Caco-2 (cell line): ENCODE measurements around the gene OSMR. TPM values are rescaled to one million over a fixed set of nuclear protein-coding genes. Genes with fewer than 3 reads are reported as not detected.

Experiments used
- BruUV-seq: library from RNA; stranded (reverse); fragments of 400-500 nt; replicated peaks from 2 replicates; lab custom pipeline; 2021; lab: Mats Ljungman, UMichigan
- CTCF ChIA-PET: fragments of 300-600 bp; sonication (Branson Sonifier 250); formaldehyde crosslinking; loops from one replicate; lab custom pipeline; 2022; ENCODE audit warnings: antibody characterized with exemption; lab: Charles Lee
- POLR2A ChIA-PET: fragments of 300-600 bp; sonication (Branson Sonifier 250); formaldehyde crosslinking; loops from one replicate; lab custom pipeline; 2022; ENCODE audit warnings: antibody characterized with exemption; lab: Charles Lee
- DNase-seq, 2 experiments: peaks; one replicate each; pipeline versions ENCODE4 v3.0.0 to v3.0.0-alpha.2; 2020 to 2022
- H3K27me3 ChIP-seq: replicated peaks from 2 replicates; pipeline ENCODE4 v1.6.0; 2011; ENCODE audit warnings: low read length; ENCODE audit not compliant: control insufficient read depth, insufficient read depth
- H3K36me3 ChIP-seq: 2 replicates; pipeline ENCODE4 v1.5.1; 2011; ENCODE audit warnings: low read length; ENCODE audit not compliant: control insufficient read depth, insufficient read depth
- H3K4me1 ChIP-seq: fragments of 250-450 bp; sonication (Bioruptor Pico); 2 replicates; pipeline ENCODE4 v1.5.1; 2020; ENCODE audit warnings: mild to moderate bottlenecking
- H3K4me3 ChIP-seq: 2 replicates; pipeline ENCODE4 v1.5.1; 2011; ENCODE audit warnings: low read depth, mild to moderate bottlenecking, control low read depth, low read length
- H3K9me3 ChIP-seq: fragments of 250-450 bp; sonication (Bioruptor Pico); 2 replicates; pipeline ENCODE4 v1.5.1; 2020; ENCODE audit warnings: mild to moderate bottlenecking, moderate library complexity
- H3K27ac Mint-ChIP-seq: one replicate; pipeline ENCODE4 v1.8.0; 2022; ENCODE audit warnings: mixed read lengths; ENCODE audit not compliant: unreplicated experiment
- H3K27me3 Mint-ChIP-seq: one replicate; pipeline ENCODE4 v1.8.0; 2022; ENCODE audit warnings: mixed read lengths; ENCODE audit not compliant: insufficient read depth, unreplicated experiment
- H3K36me3 Mint-ChIP-seq: one replicate; pipeline ENCODE4 v1.8.0; 2022; ENCODE audit warnings: mild to moderate bottlenecking, mixed read lengths; ENCODE audit not compliant: insufficient read depth, unreplicated experiment
- H3K4me1 Mint-ChIP-seq: one replicate; pipeline ENCODE4 v1.8.0; 2022; ENCODE audit warnings: low read depth, mixed read lengths; ENCODE audit not compliant: unreplicated experiment
- H3K4me3 Mint-ChIP-seq: one replicate; pipeline ENCODE4 v1.8.0; 2022; ENCODE audit warnings: mild to moderate bottlenecking, moderate library complexity, mixed read lengths; ENCODE audit not compliant: unreplicated experiment
- H3K9me3 Mint-ChIP-seq: one replicate; pipeline ENCODE4 v1.8.0; 2022; ENCODE audit warnings: mixed read lengths; ENCODE audit not compliant: unreplicated experiment
- intact Hi-C: fragments of 100-400 bp; cut with micrococcal nuclease; formaldehyde crosslinking; loops from one replicate; pipeline ENCODE4 v1.10.0; 2022; ENCODE audit not compliant: unreplicated experiment
- total RNA-seq: library from RNA; stranded (reverse); gene quantifications from 2 replicates; pipeline ENCODE4 v1.2.3, GENCODE V29; 2022
- TF ChIP-seq, protein P1 (sequence below), 2 experiments: fragments of 200-600 bp in 1 of 2; IDR thresholded peaks; 1 replicate in 1 of 2; 2 replicates in 1 of 2; pipeline versions ENCODE4 v1.5.1 to v1.8.0; 2011 to 2022; ENCODE audit warnings: antibody characterized with exemption in 1 of 2, control low read depth in 1 of 2, inconsistent platforms in 1 of 2, low read depth in 1 of 2, low read length in 1 of 2, mild to moderate bottlenecking in 1 of 2, moderate library complexity in 1 of 2; ENCODE audit not compliant: insufficient read depth in 1 of 2, severe bottlenecking in 1 of 2, unreplicated experiment in 1 of 2

OSMR gene
- total RNA-seq, 1 experiment from 2014 or later: 0.11 TPM

DNA sequence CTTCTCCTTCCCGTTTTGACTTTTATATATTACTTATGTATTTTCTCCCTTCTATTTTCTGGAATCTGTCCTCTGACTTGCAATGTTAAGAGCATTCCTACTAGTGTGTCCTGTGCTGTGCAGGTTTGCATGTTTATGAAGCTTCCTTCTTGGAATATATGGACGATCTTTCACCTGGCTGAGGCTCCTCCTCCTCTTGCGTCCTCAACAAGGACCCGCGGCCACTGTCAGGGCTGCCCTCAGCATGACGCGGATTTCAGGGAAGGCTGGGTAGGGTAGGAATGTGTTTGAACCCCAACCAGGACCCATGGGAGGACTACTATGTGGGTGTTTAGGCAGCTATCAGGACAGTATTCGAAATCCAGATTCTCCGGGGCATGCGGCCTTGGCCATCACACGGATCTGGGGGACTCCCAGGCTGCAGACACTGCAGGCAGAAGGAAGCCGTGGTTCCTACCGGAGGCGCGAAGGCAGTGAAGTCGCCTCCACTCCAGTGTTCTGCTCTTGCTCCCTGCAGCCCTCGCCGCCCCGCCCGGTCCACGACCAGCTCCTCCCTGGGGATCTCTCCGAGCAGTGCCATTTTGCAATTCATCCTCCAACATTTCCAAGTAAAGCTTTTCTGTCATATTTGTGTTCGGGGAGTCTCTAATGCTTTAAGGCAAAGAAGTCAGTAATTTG lies 37.0 kb upstream of the OSMR start:
- intact Hi-C loops: loop anchor here (1.0 to 5.0 kb wide), 7 partner anchors 136 to 542 kb away; no protein-coding TSS in a partner anchor
- Histone ChIP-seq H3K9me3 (no peaks in the 10 kb centered on the region), H3K27me3 (no peaks in the 10 kb centered on the region), H3K4me1 (peaks cover 12% of the 10 kb centered on the region), H3K36me3 (no peaks in the 10 kb centered on the region), H3K4me3 (no peak overlapping the region)
- no TSS peak for BruUV-seq
- no peak overlapping the region for H3K27ac Mint-ChIP-seq
- no peaks in the 10 kb centered on the region for H3K27me3 Mint-ChIP-seq
- no peaks in the 10 kb centered on the region for H3K9me3 Mint-ChIP-seq
- H3K4me3 Mint-ChIP-seq: no peak overlapping the region
- no peak for DNase-seq
- TF ChIP-seq, protein P1, sequence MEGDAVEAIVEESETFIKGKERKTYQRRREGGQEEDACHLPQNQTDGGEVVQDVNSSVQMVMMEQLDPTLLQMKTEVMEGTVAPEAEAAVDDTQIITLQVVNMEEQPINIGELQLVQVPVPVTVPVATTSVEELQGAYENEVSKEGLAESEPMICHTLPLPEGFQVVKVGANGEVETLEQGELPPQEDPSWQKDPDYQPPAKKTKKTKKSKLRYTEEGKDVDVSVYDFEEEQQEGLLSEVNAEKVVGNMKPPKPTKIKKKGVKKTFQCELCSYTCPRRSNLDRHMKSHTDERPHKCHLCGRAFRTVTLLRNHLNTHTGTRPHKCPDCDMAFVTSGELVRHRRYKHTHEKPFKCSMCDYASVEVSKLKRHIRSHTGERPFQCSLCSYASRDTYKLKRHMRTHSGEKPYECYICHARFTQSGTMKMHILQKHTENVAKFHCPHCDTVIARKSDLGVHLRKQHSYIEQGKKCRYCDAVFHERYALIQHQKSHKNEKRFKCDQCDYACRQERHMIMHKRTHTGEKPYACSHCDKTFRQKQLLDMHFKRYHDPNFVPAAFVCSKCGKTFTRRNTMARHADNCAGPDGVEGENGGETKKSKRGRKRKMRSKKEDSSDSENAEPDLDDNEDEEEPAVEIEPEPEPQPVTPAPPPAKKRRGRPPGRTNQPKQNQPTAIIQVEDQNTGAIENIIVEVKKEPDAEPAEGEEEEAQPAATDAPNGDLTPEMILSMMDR (IDR thresholded peaks at IDR 0.05; ENCODE audit: insufficient read depth in 1 of 2, low read depth in 1 of 2, low read length in 1 of 2, severe bottlenecking in 1 of 2, unreplicated experiment in 1 of 2): no peak
- no peaks in the 10 kb centered on the region for H3K36me3 Mint-ChIP-seq
- H3K4me1 Mint-ChIP-seq: no peaks in the 10 kb centered on the region
- ChIA-PET CTCF (interaction anchor here (1.2 to 4.7 kb wide), 6 partner anchors 8 to 426 kb away, joined by 4 to 189 read pairs (median 8); no protein-coding TSS in a partner anchor), POLR2A (interaction anchor here (0.5 to 0.9 kb wide), 2 partner anchors 367 to 387 kb away, joined by 3 read pairs; no protein-coding TSS in a partner anchor)

DNA sequence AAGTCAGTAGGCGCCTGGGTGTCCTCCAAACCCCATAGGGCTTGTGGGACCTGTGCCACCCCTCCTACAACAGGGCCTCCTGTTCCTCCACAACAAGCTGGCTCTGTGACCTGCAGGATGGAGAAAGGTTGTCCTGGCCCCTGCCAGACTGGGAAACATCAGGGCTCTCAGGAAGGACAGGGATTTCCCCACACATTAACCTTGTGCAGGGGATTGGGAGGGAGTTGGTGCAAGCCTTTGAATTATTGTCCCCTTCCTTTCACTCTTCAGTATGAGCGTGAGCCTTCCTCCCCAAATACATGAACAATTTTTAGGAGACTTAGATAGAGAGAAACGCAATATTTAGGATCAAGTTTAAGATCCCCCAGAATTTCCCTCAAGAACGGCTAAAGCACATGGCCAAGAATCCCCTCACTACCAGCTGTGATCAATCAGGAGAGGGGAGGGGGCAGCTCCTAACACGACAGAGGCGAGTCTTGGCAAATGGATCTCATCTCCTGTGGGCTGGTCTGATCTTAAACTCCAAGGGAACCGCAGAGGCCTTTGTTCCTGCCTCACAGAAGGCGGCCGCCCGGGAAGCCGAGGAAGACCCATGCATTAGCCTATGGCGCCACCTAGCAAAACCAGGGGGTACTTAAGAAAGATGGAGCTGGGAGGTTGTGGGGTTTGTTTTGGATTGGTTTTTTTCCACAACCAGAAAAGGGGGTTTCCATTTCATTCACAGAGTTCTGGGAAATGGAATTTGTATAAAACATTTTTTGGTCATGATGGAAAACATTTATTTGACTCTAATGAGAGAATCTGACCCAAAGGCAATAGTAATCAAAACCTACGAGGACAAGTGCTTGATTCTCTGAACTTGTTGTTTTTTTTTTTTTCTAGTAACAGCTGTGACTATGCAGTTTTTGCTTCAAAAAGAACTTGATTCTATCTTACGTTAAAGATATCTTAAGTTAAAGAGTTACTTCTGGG lies 36.1 kb upstream of the OSMR start:
- Histone ChIP-seq H3K36me3 (no peaks in the 10 kb centered on the region), H3K4me3 (no peak overlapping the region), H3K4me1 (peaks cover 12% of the 10 kb centered on the region), H3K9me3 (no peaks in the 10 kb centered on the region), H3K27me3 (no peaks in the 10 kb centered on the region)
- intact Hi-C loops: loop anchor here (1.0 to 5.0 kb wide), 8 partner anchors 137 to 601 kb away; no protein-coding TSS in a partner anchor
- peak; percentile 83 for DNase-seq
- CTCF ChIA-PET: interaction anchor here (0.6 to 4.7 kb wide), 24 partner anchors 9 to 1224 kb away, joined by 3 to 189 read pairs (median 3); no protein-coding TSS in a partner anchor
- POLR2A ChIA-PET: interaction anchor here (0.9 to 1.2 kb wide), 2 partner anchors 149 to 368 kb away, joined by 3 read pairs; no protein-coding TSS in a partner anchor
- Mint-ChIP-seq H3K27me3 (no peaks in the 10 kb centered on the region), H3K9me3 (no peaks in the 10 kb centered on the region), H3K4me1 (no peaks in the 10 kb centered on the region), H3K36me3 (no peaks in the 10 kb centered on the region), H3K4me3 (no peak overlapping the region), H3K27ac (no peak overlapping the region)
- TF ChIP-seq, protein P1 (IDR thresholded peaks at IDR 0.05; ENCODE audit: insufficient read depth in 1 of 2, low read depth in 1 of 2, low read length in 1 of 2, severe bottlenecking in 1 of 2, unreplicated experiment in 1 of 2): peak; percentile 88 to 93
- BruUV-seq: no TSS peak

DNA sequence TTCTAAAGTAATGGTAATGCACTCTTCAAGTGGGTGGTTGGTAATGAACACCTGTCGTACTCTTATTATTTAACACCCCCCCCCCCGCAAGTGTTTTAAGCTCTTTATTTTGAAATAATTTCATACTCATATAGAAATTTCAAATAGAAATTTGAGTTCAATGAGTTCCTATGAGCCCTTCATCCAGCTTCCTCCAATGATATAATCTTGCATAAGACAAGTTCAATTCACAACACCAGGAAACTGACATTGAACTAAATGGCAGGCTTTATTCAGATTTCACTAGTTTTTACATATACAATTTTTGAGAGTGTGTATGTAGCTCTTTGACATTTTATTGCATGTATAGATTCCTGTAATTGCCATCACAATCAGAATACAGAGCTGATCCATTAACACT lies 30.9 kb upstream of the OSMR start:
- no peak for DNase-seq
- Mint-ChIP-seq H3K27me3 (peaks cover 2% of the 10 kb centered on the region), H3K4me1 (no peaks in the 10 kb centered on the region), H3K4me3 (no peak overlapping the region), H3K36me3 (no peaks in the 10 kb centered on the region), H3K27ac (no peak overlapping the region), H3K9me3 (no peaks in the 10 kb centered on the region)
- intact Hi-C loops: no loop called here
- Histone ChIP-seq H3K4me1 (no peaks in the 10 kb centered on the region), H3K27me3 (no peaks in the 10 kb centered on the region), H3K9me3 (no peaks in the 10 kb centered on the region; the same call in 1 of the 2 replicates), H3K4me3 (no peak overlapping the region), H3K36me3 (no peaks in the 10 kb centered on the region)
- ChIA-PET CTCF (interaction anchor here (2.2 kb wide), 1 partner anchor 373 kb away, joined by 8 read pairs; no protein-coding TSS in a partner anchor), POLR2A (interaction anchor here (0.8 kb wide), 1 partner anchor 12 kb away, joined by 3 read pairs; no protein-coding TSS in a partner anchor)
- TF ChIP-seq, protein P1 (IDR thresholded peaks at IDR 0.05; ENCODE audit: insufficient read depth in 1 of 2, low read depth in 1 of 2, low read length in 1 of 2, severe bottlenecking in 1 of 2, unreplicated experiment in 1 of 2): no peak
- BruUV-seq: no TSS peak
